NB4 (cell line): ENCODE results near the gene COX7A2L.

ENCODE experiments used
- DNase-seq: peaks from one replicate; pipeline ENCODE4 v3.0.0; 2010; ENCODE audit warnings: low read depth
- H3K4me3 ChIP-seq: one replicate; pipeline ENCODE4 v1.5.1; 2011; ENCODE audit warnings: mild to moderate bottlenecking, low read depth, low read length, moderate library complexity
- MAX ChIP-seq: IDR thresholded peaks from 2 replicates; pipeline ENCODE4 v1.6.1; 2011; ENCODE audit warnings: low read depth, low read length
- MYC ChIP-seq: IDR thresholded peaks from 2 replicates; pipeline ENCODE4 v1.6.1; 2011; ENCODE audit warnings: low read depth, low read length
- POLR2A ChIP-seq: IDR thresholded peaks from 2 replicates; pipeline ENCODE4 v1.6.1; 2011; ENCODE audit warnings: mild to moderate bottlenecking; ENCODE audit not compliant: insufficient read length; ENCODE audit errors: extremely low read depth
- TF ChIP-seq, protein P1 (sequence below): IDR thresholded peaks from one replicate; pipeline ENCODE4 v1.5.1; 2012; ENCODE audit warnings: low read depth, low read length

Gene COX7A2L

GRCh38 chr2:42310007-42310515 is 51.0 kb downstream of the COX7A2L start:
- no peak overlapping the region for H3K4me3 ChIP-seq
- TF ChIP-seq MAX (no peak), POLR2A (no peak)
- TF ChIP-seq, protein P1, sequence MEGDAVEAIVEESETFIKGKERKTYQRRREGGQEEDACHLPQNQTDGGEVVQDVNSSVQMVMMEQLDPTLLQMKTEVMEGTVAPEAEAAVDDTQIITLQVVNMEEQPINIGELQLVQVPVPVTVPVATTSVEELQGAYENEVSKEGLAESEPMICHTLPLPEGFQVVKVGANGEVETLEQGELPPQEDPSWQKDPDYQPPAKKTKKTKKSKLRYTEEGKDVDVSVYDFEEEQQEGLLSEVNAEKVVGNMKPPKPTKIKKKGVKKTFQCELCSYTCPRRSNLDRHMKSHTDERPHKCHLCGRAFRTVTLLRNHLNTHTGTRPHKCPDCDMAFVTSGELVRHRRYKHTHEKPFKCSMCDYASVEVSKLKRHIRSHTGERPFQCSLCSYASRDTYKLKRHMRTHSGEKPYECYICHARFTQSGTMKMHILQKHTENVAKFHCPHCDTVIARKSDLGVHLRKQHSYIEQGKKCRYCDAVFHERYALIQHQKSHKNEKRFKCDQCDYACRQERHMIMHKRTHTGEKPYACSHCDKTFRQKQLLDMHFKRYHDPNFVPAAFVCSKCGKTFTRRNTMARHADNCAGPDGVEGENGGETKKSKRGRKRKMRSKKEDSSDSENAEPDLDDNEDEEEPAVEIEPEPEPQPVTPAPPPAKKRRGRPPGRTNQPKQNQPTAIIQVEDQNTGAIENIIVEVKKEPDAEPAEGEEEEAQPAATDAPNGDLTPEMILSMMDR, result no peak
- DNase-seq, result no peak

GRCh38 chr2:42309366-42309765 is 51.7 kb downstream of the COX7A2L start:
- no peak for DNase-seq
- no peak overlapping the region for H3K4me3 ChIP-seq
- TF ChIP-seq POLR2A, result no peak
- no peak for TF ChIP-seq MAX
- TF ChIP-seq, protein P1, result no peak
- TF ChIP-seq MYC, result no peak

- DNase-seq, result no peak
- TF ChIP-seq MAX (no peak), MYC (no peak), POLR2A (no peak)
- TF ChIP-seq, protein P1, result no peak
- no peak overlapping the region for H3K4me3 ChIP-seq
Measured at GRCh38 chr2:42307180-42307579, 53.8 kb downstream of the COX7A2L start.

- DNase-seq, result no peak
- TF ChIP-seq MYC (no peak), MAX (no peak), POLR2A (no peak)
- TF ChIP-seq, protein P1, result no peak
- H3K4me3 ChIP-seq, result no peak overlapping the region
Measured at GRCh38 chr2:42304059-42304713, 56.8 kb downstream of the COX7A2L start.

DNA sequence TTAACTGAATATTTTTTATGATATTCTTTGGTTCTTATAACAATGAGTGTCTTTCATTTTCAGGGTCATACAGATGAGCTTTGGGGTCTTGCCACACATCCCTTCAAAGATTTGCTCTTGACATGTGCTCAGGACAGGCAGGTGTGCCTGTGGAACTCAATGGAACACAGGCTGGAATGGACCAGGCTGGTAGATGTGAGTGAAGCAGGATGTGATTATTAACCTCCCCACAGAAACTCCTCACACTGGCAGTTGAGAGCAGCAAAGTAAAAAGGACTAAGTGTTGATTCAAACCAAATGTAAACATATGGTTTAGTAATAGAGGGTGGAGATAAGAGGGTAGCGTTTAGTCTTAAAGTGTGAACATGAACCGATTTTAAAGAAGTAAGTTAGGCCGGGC is 57.8 kb downstream of the COX7A2L start:
- DNase-seq, result no peak
- TF ChIP-seq POLR2A, result no peak
- TF ChIP-seq, protein P1, result no peak
- no peak for TF ChIP-seq MAX
- no peak for TF ChIP-seq MYC
- no peak overlapping the region for H3K4me3 ChIP-seq
